Panc1 (cell line): ENCODE results near the gene PRL.

ENCODE experiments used
- CTCF ChIP-seq: fragments of 450-650 bp; IDR thresholded peaks from 2 replicates; pipeline ENCODE4 v1.5.1; 2017; ENCODE audit warnings: mild to moderate bottlenecking
- SIN3A ChIP-seq: IDR thresholded peaks from 2 replicates; pipeline ENCODE4 v1.6.1; 2012; ENCODE audit warnings: low read depth, mild to moderate bottlenecking, low read length, moderate library complexity, borderline replicate concordance; ENCODE audit not compliant: insufficient read depth

- TF ChIP-seq CTCF (no peak), SIN3A (no peak)
Measured at GRCh38 chr6:22332216-22332615, 35.4 kb upstream of the PRL start.
